WTC11 (cell line): ENCODE results near the gene CXCL5. TPM values are rescaled to one million over a fixed set of nuclear protein-coding genes. Genes with fewer than 3 reads are reported as not detected.

Source experiments
- ATAC-seq: fragments of 200-7000 bp; cut with Tn5 transposase; 2 replicates; pipeline ENCODE4 v1.10.0; 2021; ENCODE audit warnings: mild to moderate bottlenecking, moderate library complexity
- CTCF ChIA-PET: fragments of 300-600 bp; sonication (Branson Sonifier 250); formaldehyde crosslinking; loops from one replicate; lab custom pipeline; 2021; ENCODE audit warnings: antibody characterized with exemption; lab: Charles Lee
- POLR2A ChIA-PET: fragments of 350-600 bp; sonication (Branson Sonifier 250); formaldehyde crosslinking; loops from one replicate; lab custom pipeline; 2021; ENCODE audit warnings: antibody characterized with exemption; lab: Charles Lee
- DNase-seq: peaks from one replicate; pipeline ENCODE4 v3.0.0; 2021; ENCODE audit warnings: low spot score
- H3K27ac Mint-ChIP-seq: 2 replicates; pipeline ENCODE4 v1.8.0; 2021; ENCODE audit warnings: mixed read lengths
- H3K27me3 Mint-ChIP-seq: 2 replicates; pipeline ENCODE4 v1.8.0; 2021; ENCODE audit warnings: low read depth, mild to moderate bottlenecking, moderate library complexity, mixed read lengths
- H3K36me3 Mint-ChIP-seq: 2 replicates; pipeline ENCODE4 v1.8.0; 2021; ENCODE audit warnings: mixed read lengths
- H3K4me1 Mint-ChIP-seq: 2 replicates; pipeline ENCODE4 v1.8.0; 2022; ENCODE audit warnings: mixed read lengths
- H3K4me3 Mint-ChIP-seq: 2 replicates; pipeline ENCODE4 v1.8.0; 2021; ENCODE audit warnings: mild to moderate bottlenecking, moderate library complexity, mixed read lengths
- H3K9me3 Mint-ChIP-seq: 2 replicates; pipeline ENCODE4 v1.8.0; 2021; ENCODE audit warnings: mixed read lengths
- ARID4B ChIP-seq: sonication (generic); formaldehyde crosslinking; IDR thresholded peaks from 2 replicates; pipeline ENCODE4 v1.8.0; 2023; ENCODE audit warnings: missing genetic modification reagents, mild to moderate bottlenecking, borderline replicate concordance
- ATF6 ChIP-seq: sonication (generic); formaldehyde crosslinking; IDR thresholded peaks from 2 replicates; pipeline ENCODE4 v1.8.1; 2023; ENCODE audit warnings: mild to moderate bottlenecking, missing genetic modification reagents
- CREB1 ChIP-seq: sonication (generic); formaldehyde crosslinking; IDR thresholded peaks from 2 replicates; pipeline ENCODE4 v1.8.0; 2023; ENCODE audit warnings: mild to moderate bottlenecking, missing genetic modification reagents
- CREM ChIP-seq: sonication (generic); formaldehyde crosslinking; IDR thresholded peaks from 2 replicates; pipeline ENCODE4 v1.8.1; 2022; ENCODE audit warnings: mild to moderate bottlenecking, missing genetic modification reagents, moderate library complexity
- E2F5 ChIP-seq: sonication (generic); formaldehyde crosslinking; IDR thresholded peaks from 2 replicates; pipeline ENCODE4 v1.8.1; 2022; ENCODE audit warnings: mild to moderate bottlenecking, moderate library complexity, missing genetic modification reagents
- GRHL2 ChIP-seq: fragments of 250-450 bp; sonication (Bioruptor Pico); IDR thresholded peaks from 2 replicates; pipeline ENCODE4 v1.8.0; 2022; ENCODE audit warnings: mild to moderate bottlenecking, moderate library complexity; ENCODE audit not compliant: insufficient replicate concordance, severe bottlenecking
- HMGXB4 ChIP-seq: sonication (generic); formaldehyde crosslinking; IDR thresholded peaks from 2 replicates; pipeline ENCODE4 v1.8.1; 2023; ENCODE audit warnings: mild to moderate bottlenecking, moderate library complexity, missing genetic modification reagents
- JAZF1 ChIP-seq: fragments of 250-450 bp; sonication (Bioruptor Pico); IDR thresholded peaks from 2 replicates; pipeline ENCODE4 v1.9.0; 2021; ENCODE audit warnings: moderate library complexity, mild to moderate bottlenecking, inconsistent platforms
- MAX ChIP-seq: sonication (generic); formaldehyde crosslinking; IDR thresholded peaks from 2 replicates; pipeline ENCODE4 v1.8.0; 2022; ENCODE audit warnings: mild to moderate bottlenecking, missing genetic modification reagents
- MYBL2 ChIP-seq: sonication (generic); formaldehyde crosslinking; IDR thresholded peaks from 2 replicates; pipeline ENCODE4 v1.8.1; 2023; ENCODE audit warnings: mild to moderate bottlenecking, moderate library complexity, missing genetic modification reagents
- NFE2L1 ChIP-seq: sonication (generic); formaldehyde crosslinking; IDR thresholded peaks from 2 replicates; pipeline ENCODE4 v1.8.1; 2023; ENCODE audit warnings: missing genetic modification reagents
- NR1H2 ChIP-seq: sonication (generic); formaldehyde crosslinking; IDR thresholded peaks from 2 replicates; pipeline ENCODE4 v1.9.0; 2021; ENCODE audit warnings: mild to moderate bottlenecking, moderate library complexity, missing genetic modification reagents
- OVOL2 ChIP-seq: fragments of 250-450 bp; sonication (Bioruptor Pico); IDR thresholded peaks from 2 replicates; pipeline ENCODE4 v1.9.0; 2021; ENCODE audit warnings: mild to moderate bottlenecking, borderline replicate concordance
- RORB ChIP-seq: fragments of 250-450 bp; sonication (Bioruptor Pico); IDR thresholded peaks from 2 replicates; pipeline ENCODE4 v1.9.0; 2021; ENCODE audit warnings: mild to moderate bottlenecking
- ZNF532 ChIP-seq: fragments of 250-450 bp; sonication (Bioruptor Pico); IDR thresholded peaks from 2 replicates; pipeline ENCODE4 v1.9.0; 2021; ENCODE audit warnings: mild to moderate bottlenecking, borderline replicate concordance
- total RNA-seq: library from RNA; stranded (reverse); gene quantifications from 3 replicates; pipeline ENCODE4 v1.2.3, GENCODE V29; 2021

The CXCL5 gene
- total RNA-seq, 1 experiment from 2014 or later, result 3.6 TPM

GRCh38 chr4:74023709-74024108, 25.2 kb upstream of the CXCL5 start:
- no peak for ATAC-seq
- peaks cover 13% of the 10 kb centered on the region; the same call in 1 of the 2 replicates for H3K9me3 Mint-ChIP-seq
- POLR2A ChIA-PET, result no interaction called here

More at GRCh38 chr4:74023709-74024108, 25.2 kb upstream of the CXCL5 start:
- Mint-ChIP-seq H3K4me3 (no peak overlapping the region), H3K36me3 (no peaks in the 10 kb centered on the region), H3K27ac (no peak overlapping the region), H3K27me3 (no peaks in the 10 kb centered on the region), H3K4me1 (peaks cover 2% of the 10 kb centered on the region)
- TF ChIP-seq ZNF532 (CRISPR knock-in tag) (no peak), NFE2L1 (CRISPR knock-in tag) (no peak), MYBL2 (CRISPR knock-in tag) (no peak), ARID4B (CRISPR knock-in tag) (no peak), HMGXB4 (no peak), E2F5 (CRISPR knock-in tag) (no peak), NR1H2 (no peak), JAZF1 (CRISPR knock-in tag) (no peak), GRHL2 (CRISPR knock-in tag) (no peak), RORB (CRISPR knock-in tag) (no peak), CREB1 (CRISPR knock-in tag) (no peak), ATF6 (CRISPR knock-in tag) (no peak), OVOL2 (CRISPR knock-in tag) (no peak), CREM (CRISPR knock-in tag) (no peak), MAX (CRISPR knock-in tag) (no peak)
- DNase-seq, result no peak
- CTCF ChIA-PET, result no interaction called here
